T-helper 2 cell (primary cell): ENCODE data around the gene PLCH1.

Source experiments
- DNase-seq, 5 experiments: peaks; one replicate each; pipeline versions ENCODE4 v3.0.0 to v3.0.0-alpha.2; 2012 to 2022

Gene PLCH1

GRCh38 chr3:155453512-155453911, 291.4 kb downstream of the PLCH1 start:
- DNase-seq: no peak

DNA sequence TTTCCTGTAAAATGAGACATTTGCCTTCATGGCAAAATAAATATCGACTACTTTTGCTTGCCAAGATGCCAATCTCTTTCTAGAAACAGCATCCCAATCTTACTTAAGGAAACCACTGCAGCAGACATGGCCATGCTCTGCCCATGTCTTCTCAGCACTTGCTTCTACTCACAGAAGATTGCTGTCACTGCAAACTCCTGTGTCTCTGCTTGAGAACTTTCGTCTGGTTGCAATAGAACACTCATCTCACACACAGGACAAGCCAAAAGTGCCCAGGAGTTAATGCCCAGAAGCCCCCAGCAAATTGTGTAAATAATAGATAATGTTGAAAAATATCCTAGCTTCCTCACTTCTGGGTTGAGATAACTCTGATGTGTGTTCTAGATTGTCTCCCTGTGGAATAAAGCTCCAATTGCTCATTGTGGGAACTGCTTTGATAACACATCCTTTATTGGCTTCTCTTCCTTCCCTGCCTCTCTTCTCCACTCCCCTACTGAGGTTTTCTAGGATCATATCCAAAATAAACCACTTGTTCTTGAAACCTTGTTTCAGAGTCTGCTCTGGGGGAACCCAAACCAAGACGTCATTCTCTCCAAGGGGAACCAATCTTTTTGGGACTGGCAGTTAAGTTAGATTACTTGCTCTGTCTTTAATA, 295.1 kb downstream of the PLCH1 start:
- DNase-seq: no peak

DNA sequence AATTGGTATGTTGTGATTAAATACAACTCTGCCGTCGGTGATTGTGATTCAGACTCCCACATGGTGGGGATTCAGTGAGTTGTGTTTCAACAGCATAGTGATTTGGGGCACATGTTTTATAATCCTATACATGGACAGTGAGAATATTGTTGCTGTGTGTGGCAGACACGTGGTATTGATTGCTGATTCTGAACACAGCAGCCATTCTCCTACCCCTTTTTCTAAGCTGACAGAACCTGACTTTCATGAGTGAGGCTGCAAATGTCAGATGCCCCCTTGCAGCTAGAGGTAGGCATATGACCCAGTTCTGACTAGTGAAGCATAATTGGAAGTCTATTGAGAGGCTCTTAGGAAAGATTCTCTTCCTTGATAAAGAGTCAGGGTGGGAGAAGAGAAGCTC, 296.3 kb downstream of the PLCH1 start:
- DNase-seq: no peak

DNA sequence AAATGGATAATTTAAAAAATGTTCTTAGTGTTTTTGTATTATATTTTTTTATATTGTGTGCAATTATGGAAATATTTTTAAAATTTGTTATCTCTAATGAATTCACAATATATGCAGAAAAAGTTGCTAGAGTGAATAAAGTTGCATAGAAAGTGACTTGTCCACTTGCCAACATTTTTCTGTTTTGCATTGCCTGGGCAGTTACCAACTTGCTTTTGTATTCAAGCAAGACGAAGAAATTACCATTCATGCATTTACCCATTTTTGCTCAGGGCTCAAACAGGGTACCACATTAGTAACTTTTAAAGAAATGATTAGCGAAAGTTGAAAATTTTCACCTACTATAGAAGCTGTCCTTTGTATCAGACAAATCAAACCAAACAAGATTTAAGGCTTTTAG, 298.5 kb downstream of the PLCH1 start:
- DNase-seq: no peak

DNA sequence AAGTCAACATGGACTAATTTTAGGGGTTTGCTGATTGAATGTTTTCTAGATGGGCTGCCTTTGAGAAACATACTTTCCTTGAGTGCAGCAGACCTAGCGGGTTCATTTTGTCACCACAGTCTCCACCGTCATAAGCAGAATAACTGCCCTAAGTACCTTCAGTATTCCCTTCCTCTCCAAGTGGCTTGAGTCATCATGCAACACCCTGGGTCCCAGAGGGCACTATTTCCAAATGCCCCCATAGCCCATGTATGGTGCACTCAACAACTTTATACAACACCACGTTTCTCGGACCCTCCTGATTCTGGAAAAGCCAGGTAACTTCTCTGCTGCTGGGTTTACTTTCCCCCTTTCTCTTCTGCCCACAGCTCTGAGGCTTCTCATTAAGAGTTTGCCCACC, 300.1 kb downstream of the PLCH1 start:
- DNase-seq: no peak

DNA sequence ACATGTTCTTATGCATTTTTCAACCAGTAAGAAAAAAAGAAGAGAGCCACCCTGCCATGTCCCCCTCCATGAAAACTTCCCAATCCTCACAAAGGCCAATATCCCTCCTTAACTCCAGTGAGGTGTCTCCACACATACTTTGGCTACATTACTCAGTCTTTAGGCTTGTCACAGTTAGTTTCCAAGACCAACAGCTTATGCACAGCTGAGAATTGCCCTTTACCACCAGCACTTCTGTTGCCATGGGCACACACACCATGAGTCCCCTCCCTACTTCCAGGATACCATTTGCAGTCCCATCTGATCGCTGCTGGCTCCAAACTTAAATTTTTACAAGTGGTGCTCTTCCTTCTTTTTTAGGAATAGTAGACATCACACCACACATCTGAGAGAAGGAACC, 301.1 kb downstream of the PLCH1 start:
- DNase-seq: no peak

GRCh38 chr3:155442072-155442471, 302.8 kb downstream of the PLCH1 start:
- DNase-seq: no peak

DNA sequence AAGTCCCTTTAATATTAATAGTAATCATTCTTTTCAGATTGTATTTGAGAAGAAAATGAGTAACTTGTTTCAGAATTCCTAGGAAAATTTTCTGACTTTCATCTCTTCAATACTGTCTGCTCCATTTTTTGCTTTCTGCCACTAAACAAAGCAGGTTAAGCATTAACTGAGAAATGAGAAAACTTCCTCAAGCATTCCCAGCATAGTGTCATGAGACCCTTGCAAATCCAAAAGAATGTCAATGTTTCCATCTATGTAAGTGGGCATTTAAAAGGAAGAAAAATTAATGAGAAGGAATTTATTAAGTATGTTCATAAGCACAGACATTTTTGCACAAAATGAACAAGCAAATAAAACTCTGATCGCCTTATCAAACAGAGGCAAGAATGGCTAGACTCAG, 303.4 kb downstream of the PLCH1 start:
- DNase-seq: no peak

GRCh38 chr3:155441026-155441425, 303.8 kb downstream of the PLCH1 start:
- no peak for DNase-seq

DNA sequence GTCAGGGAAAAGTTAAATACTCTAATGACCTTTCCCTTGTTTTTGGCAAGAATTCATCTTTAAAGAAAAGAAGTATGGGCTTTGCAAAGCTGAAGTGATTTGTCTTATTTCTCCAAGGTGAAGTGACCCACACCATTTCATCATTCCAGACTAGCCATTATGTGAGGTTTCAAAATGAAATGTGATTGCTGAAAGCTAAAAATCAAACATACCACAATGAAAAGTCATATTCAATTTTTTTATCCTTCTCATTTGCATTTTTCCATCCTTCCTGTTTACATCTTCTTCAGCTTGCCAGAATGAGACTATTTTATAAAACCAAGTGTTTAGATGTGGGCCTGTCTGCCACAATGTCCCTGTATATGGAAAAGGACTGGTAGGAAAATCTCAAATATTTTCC, 309.1 kb downstream of the PLCH1 start:
- no peak for DNase-seq

DNA sequence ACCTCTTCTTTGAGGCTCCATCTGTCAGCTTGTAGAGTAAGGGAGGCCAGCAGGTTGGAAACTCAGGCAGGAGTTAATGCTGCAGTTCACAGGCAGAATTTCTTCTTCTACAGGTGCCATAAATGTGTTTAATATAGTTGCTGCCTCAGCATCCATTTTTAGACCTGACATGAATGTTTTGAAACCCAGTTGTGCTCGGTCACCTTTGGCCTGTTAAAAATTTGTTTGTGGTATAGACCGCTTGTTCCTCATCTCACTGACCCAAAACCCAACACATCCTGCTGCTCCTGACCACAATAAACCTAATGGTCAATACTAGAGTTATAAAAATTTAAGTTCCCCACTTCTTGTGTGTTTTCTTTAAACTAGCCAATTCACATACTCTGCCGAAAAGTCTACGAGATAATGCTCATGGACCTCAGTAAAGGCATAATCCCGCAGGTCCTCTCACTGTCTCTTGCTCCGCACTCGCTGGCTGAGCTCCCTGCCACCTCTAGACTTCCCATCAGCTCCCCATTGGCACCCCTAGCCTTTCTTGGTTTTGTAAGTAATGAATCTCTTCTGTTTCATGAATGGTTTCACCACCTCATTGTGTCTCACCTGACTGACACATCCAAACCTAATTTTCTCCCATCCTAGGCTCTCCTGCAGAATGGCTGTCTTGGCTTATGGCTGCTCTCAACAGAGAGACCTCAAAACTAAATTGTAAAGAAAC, 312.9 kb downstream of the PLCH1 start:
- no peak for DNase-seq

DNA sequence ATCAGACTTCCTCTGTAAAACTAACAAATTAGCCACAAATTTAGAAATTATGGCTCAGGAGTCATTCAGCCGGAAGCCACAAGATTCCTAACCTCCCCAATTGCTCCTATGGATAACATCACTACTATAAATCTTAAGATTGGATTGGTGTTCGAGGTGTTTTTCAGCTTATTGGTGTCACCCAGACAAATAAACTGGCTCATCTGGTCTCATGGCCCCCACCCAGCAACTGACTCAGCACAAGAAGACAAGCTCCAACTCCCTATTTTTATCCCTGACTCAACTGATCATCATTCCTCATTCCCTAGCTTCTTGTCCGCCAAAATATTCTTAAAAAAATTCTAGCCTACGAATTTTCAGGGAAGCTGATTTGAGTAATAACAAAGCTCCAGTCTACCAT, 316.3 kb downstream of the PLCH1 start:
- no peak for DNase-seq

- no peak for DNase-seq
Measured at GRCh38 chr3:155426524-155427230, 318.2 kb downstream of the PLCH1 start.

- no peak for DNase-seq
Measured at GRCh38 chr3:155425396-155425795, 319.5 kb downstream of the PLCH1 start.

DNA sequence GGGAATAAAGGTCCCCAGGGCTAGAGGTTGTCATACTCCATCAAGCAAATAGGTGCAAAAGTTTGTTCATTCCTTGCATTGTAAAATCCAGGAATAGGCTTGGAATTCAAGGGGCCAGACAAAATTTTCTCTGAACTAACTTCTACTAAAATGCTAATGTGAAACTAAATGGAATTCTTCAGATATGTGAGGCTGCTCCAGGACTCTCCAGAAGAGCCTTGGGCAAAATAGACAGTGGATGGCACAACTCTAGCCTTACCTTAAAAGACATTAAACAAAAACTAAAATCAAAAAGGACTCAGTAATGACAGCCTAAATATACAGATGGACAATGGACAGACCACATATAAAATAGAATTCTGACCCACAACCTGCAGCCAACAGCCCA, 320.6 kb downstream of the PLCH1 start:
- DNase-seq: no peak

DNA sequence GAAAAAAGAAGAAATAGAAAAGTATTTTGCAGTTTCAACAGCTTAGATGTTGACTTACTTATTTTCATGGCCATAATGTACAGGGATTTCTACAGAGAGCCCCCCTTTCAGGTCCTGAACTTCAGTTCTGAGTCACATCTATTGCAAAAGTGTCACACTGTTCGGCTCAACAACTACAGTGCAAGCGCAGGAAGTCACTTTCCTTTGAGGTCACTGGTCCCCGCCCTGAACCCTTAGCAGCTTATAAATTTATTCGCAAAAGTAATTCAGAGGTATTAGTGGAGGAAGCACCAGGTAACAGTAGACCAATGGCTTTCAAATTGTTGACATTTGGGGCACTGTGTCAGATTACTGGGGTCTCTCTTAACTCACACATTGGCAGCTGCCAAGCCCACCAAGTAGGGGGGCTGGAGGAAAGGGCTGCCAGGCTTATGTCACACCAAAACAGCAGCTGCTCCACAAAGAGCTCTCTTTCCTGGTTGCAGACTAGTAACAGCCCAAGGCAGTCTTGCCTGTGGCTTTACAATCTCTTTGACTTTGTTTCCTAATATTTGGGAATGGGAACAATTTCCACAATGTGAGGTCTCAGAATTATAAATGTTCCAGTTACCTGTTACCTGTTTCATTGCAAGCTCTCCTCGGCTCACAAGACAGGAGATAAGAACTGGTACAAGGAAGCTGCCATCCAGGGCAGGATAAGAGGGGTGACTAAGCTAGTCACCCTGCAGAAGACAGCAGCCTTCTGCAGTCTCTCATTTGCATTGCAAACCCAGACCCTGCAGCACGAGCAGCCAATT, 321.1 kb downstream of the PLCH1 start:
- DNase-seq: peak in 1 of 5 experiments; percentile 29

DNA sequence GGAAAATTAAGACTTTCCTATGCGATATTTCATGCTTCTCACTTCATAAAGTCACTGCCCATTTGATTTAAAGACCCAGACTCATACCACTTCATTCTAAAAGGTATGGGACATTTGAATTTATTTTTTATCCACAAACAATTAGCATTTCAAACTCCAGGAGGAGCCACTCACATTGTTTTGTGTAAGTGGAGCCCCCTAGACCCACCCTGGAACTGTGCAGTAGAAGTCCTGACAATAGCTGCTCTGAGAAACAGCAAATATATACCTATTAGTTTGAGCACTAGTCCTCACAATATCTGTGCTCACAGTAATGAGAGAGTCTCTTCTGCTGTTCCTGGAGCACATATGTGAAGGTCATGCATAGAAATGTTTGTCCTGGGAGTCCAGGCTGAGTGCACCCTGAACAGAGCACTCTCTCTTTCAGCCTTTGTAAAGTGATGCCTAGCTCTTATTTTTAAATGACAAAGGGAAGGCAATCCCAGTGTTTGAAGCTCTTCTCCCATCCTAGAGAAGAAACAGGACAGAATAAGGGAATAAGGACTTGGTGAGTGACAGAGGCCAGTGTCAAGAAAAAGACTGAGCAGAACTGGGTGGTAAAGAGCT, 323.9 kb downstream of the PLCH1 start:
- DNase-seq: no peak

- no peak for DNase-seq
Measured at GRCh38 chr3:155420406-155420805, 324.5 kb downstream of the PLCH1 start.

DNA sequence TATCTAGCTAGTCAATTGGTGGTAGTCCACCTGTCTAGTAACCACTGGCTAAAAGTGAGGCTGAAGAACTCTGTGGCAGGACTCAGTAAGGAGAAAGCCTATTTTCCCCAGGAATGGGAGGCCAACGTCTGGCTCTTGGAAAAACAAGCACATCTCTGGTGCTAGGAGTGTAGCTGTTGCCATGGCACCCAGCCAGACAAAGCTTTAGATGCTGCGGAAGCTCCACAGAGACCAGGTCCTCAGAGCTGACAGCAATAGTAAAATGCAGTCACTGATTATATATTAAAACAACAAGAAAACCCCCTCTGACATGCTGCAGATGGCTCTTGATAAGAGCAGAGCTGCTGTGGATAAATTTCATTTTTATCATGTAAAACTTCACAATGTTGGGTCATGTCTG, 326.5 kb downstream of the PLCH1 start:
- no peak for DNase-seq

DNA sequence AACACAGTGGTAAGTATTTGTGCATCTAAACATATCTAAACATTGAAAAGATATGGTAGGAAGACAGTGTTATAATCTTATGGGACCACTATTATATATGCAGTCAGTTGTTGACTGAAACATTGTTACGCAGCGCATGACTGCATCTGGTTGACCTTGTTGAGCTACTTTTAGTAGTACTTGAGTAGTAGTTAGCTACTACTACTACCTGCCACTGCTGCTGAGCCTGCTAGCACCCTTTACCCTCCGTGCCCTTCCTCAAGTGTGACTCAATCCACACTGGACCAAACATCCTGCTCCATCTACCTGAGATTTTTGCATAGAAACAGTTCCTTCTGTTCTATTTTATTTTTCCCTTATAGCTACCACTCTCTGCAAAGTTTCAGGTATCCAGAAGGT, 327.8 kb downstream of the PLCH1 start:
- no peak for DNase-seq

DNA sequence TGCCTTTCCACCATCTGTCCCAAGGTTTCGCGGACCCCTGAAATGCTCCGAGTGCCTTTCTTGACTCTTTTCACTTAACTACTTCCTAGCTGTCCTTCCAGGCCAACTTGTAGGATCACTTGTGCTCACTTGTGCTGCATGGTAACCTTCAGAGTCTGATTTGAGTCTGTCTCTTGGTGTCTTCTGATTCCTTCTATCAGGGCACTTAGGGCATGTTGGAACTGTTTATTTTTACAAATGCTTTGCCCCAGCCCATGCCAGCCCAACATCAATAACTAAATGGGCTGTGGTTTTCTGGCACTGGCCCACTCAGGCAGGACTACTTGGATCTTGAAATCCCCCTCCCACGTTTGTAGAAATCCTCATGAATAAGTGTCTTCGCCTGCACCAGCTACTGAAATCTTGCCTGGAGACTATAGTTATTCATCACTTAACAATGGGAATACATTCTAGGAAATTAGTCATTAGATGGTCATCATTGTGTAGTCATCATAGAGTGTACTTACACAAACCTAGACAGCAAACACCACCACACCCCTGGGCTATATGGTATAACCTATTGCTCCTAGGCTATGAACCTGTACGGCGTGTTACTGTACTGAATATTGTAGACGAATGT, 328.3 kb downstream of the PLCH1 start:
- DNase-seq: no peak

DNA sequence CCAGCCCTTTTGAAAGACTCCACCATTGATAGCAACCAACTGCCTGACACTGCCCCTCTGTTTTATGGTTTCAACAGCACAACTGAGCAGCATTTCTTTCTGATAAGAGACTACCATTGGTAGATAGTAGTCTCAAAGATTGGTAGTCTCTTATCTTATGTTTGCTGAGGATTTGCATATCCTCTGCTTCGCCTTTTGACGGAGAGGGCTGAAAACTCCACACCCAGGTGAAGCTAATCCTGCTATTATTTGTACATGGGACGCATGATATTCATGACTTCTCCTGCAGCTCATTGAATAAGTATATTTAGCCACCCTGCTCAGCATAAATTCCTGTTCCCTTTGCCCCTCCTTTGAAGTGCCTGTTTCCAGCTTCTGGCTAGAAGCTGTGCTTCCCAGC, 332.0 kb downstream of the PLCH1 start:
- DNase-seq: no peak
